HEK293 (cell line): ENCODE data around the gene IPO11.

ENCODE experiments used
- CTCF ChIA-PET: fragments of 350-600 bp; formaldehyde crosslinking; extraction: SDS; loops from one replicate; lab custom pipeline; 2021; ENCODE audit warnings: antibody characterized with exemption; lab: Yijun Ruan, JAX
- POLR2A ChIA-PET: fragments of 300-600 bp; formaldehyde crosslinking; extraction: SDS; loops from one replicate; lab custom pipeline; 2020; ENCODE audit warnings: antibody characterized with exemption, inconsistent platforms; lab: Yijun Ruan, JAX
- H3K27ac ChIP-seq: fragments of 200-500 bp; sonication (Bioruptor generic); 2 replicates; pipeline ENCODE4 v1.5.1; 2014; ENCODE audit warnings: low read depth, low read length, control low read depth, inconsistent platforms; ENCODE audit errors: extremely low read depth
- H3K36me3 ChIP-seq, 2 experiments: fragments of 200-500 bp in 1 of 2; sonication (Bioruptor generic) in 1 of 2; 1 replicate in 1 of 2; 2 replicates in 1 of 2; pipeline ENCODE4 v1.5.1; 2014 to 2017; ENCODE audit warnings: inconsistent platforms in 2 of 2, low read length in 2 of 2; ENCODE audit not compliant: control insufficient read depth in 2 of 2, insufficient read depth in 1 of 2
- H3K4me1 ChIP-seq: fragments of 200-500 bp; sonication (Bioruptor generic); 2 replicates; pipeline ENCODE4 v1.5.1; 2014; ENCODE audit warnings: mild to moderate bottlenecking, low read length, inconsistent platforms; ENCODE audit not compliant: control insufficient read depth, insufficient read depth
- H3K4me3 ChIP-seq: 2 replicates; pipeline ENCODE4 v1.5.1; 2011; ENCODE audit warnings: low read depth, mild to moderate bottlenecking, control low read depth, low read length, moderate library complexity
- H3K9me3 ChIP-seq: fragments of 200-500 bp; sonication (Bioruptor generic); 2 replicates; pipeline ENCODE4 v1.5.1; 2014; ENCODE audit warnings: low read depth, low read length, inconsistent platforms; ENCODE audit not compliant: control insufficient read depth, insufficient read depth
- EGR2 ChIP-seq: fragments of 450-650 bp; formaldehyde crosslinking; IDR thresholded peaks from 2 replicates; pipeline ENCODE4 v1.5.1; 2016; ENCODE audit warnings: low read depth, missing biosample characterization, missing genetic modification characterization
- HOXA7 ChIP-seq: sonication (generic); formaldehyde crosslinking; IDR thresholded peaks from 2 replicates; pipeline ENCODE4 v1.8.1; 2022; ENCODE audit warnings: missing genetic modification reagents, borderline replicate concordance
- IKZF3 ChIP-seq: fragments of 450-650 bp; IDR thresholded peaks from 2 replicates; pipeline ENCODE4 v1.5.0; 2018; ENCODE audit warnings: missing biosample characterization, mild to moderate bottlenecking, missing genetic modification characterization, moderate library complexity
- KLF1 ChIP-seq: fragments of 450-650 bp; formaldehyde crosslinking; IDR thresholded peaks from 2 replicates; pipeline ENCODE4 v1.5.1; 2016; ENCODE audit warnings: missing biosample characterization, missing genetic modification characterization
- KLF10 ChIP-seq: fragments of 450-650 bp; IDR thresholded peaks from 2 replicates; pipeline ENCODE4 v1.5.1; 2018; ENCODE audit warnings: missing biosample characterization, mild to moderate bottlenecking, missing genetic modification characterization
- KLF8 ChIP-seq: fragments of 450-650 bp; formaldehyde crosslinking; IDR thresholded peaks from 2 replicates; pipeline ENCODE4 v1.5.1; 2016; ENCODE audit warnings: missing biosample characterization, missing genetic modification characterization
- ZFHX2 ChIP-seq: fragments of 450-650 bp; formaldehyde crosslinking; conservative IDR thresholded peaks from 2 replicates; pipeline ENCODE4 v1.5.1; 2016; ENCODE audit warnings: missing biosample characterization, missing genetic modification characterization
- ZFP3 ChIP-seq: fragments of 450-650 bp; formaldehyde crosslinking; IDR thresholded peaks from 2 replicates; pipeline ENCODE4 v1.5.1; 2016; ENCODE audit warnings: low read depth, missing biosample characterization, missing genetic modification characterization
- ZNF140 ChIP-seq: fragments of 450-650 bp; formaldehyde crosslinking; IDR thresholded peaks from 2 replicates; pipeline ENCODE4 v1.5.1; 2016; ENCODE audit warnings: missing biosample characterization, missing genetic modification characterization
- ZNF221 ChIP-seq: fragments of 450-650 bp; formaldehyde crosslinking; IDR thresholded peaks from 2 replicates; pipeline ENCODE4 v1.5.1; 2017; ENCODE audit warnings: missing biosample characterization, missing genetic modification characterization, borderline replicate concordance
- ZNF48 ChIP-seq: fragments of 450-650 bp; formaldehyde crosslinking; IDR thresholded peaks from 2 replicates; pipeline ENCODE4 v1.5.1; 2016; ENCODE audit warnings: missing biosample characterization, missing genetic modification characterization
- ZNF529 ChIP-seq: fragments of 450-650 bp; formaldehyde crosslinking; IDR thresholded peaks from 2 replicates; pipeline ENCODE4 v1.5.1; 2017; ENCODE audit warnings: missing genetic modification characterization, missing biosample characterization; ENCODE audit not compliant: insufficient replicate concordance
- ZNF548 ChIP-seq: fragments of 450-650 bp; formaldehyde crosslinking; IDR thresholded peaks from 2 replicates; pipeline ENCODE4 v1.5.1; 2016; ENCODE audit warnings: missing biosample characterization, missing genetic modification characterization
- ZNF571 ChIP-seq: fragments of 450-650 bp; formaldehyde crosslinking; IDR thresholded peaks from 2 replicates; pipeline ENCODE4 v1.5.0; 2017; ENCODE audit warnings: missing biosample characterization, missing genetic modification characterization
- ZNF664 ChIP-seq: fragments of 450-650 bp; formaldehyde crosslinking; IDR thresholded peaks from 2 replicates; pipeline ENCODE4 v1.5.1; 2016; ENCODE audit warnings: missing biosample characterization, missing genetic modification characterization
- ZNF768 ChIP-seq: fragments of 450-650 bp; formaldehyde crosslinking; IDR thresholded peaks from 2 replicates; pipeline ENCODE4 v1.5.1; 2018; ENCODE audit warnings: missing biosample characterization, mild to moderate bottlenecking, missing genetic modification characterization
- ZNF785 ChIP-seq: fragments of 450-650 bp; formaldehyde crosslinking; IDR thresholded peaks from 2 replicates; pipeline ENCODE4 v1.5.1; 2016; ENCODE audit warnings: missing biosample characterization, missing genetic modification characterization
- ZSCAN16 ChIP-seq: fragments of 450-650 bp; formaldehyde crosslinking; IDR thresholded peaks from 2 replicates; pipeline ENCODE4 v1.5.1; 2016; ENCODE audit warnings: missing biosample characterization, missing genetic modification characterization
- TF ChIP-seq, protein P1 (sequence below): fragments of 450-650 bp; formaldehyde crosslinking; IDR thresholded peaks from 2 replicates; pipeline ENCODE4 v1.5.1; 2017; ENCODE audit warnings: missing biosample characterization, missing genetic modification characterization
- TF ChIP-seq, protein P2 (sequence below): fragments of 450-650 bp; formaldehyde crosslinking; optimal IDR thresholded peaks from 2 replicates; pipeline ENCODE3; 2016; ENCODE audit warnings: missing biosample characterization, mild to moderate bottlenecking, missing genetic modification characterization
- TF ChIP-seq, protein P3 (sequence below): fragments of 450-650 bp; formaldehyde crosslinking; IDR thresholded peaks from 2 replicates; pipeline ENCODE4 v1.5.1; 2016; ENCODE audit warnings: missing biosample characterization, missing genetic modification characterization
- TF ChIP-seq, protein P4 (sequence below): fragments of 450-650 bp; formaldehyde crosslinking; IDR thresholded peaks from 2 replicates; pipeline ENCODE4 v1.5.1; 2016; ENCODE audit warnings: missing biosample characterization, missing genetic modification characterization
- TF ChIP-seq, protein P5 (sequence below): fragments of 450-650 bp; formaldehyde crosslinking; IDR thresholded peaks from 2 replicates; pipeline ENCODE4 v1.5.1; 2016; ENCODE audit warnings: missing biosample characterization, missing genetic modification characterization
- TF ChIP-seq, protein P6 (sequence below): fragments of 450-650 bp; formaldehyde crosslinking; IDR thresholded peaks from 2 replicates; pipeline ENCODE4 v1.5.1; 2016; ENCODE audit warnings: missing biosample characterization, missing genetic modification characterization

Gene IPO11

DNA sequence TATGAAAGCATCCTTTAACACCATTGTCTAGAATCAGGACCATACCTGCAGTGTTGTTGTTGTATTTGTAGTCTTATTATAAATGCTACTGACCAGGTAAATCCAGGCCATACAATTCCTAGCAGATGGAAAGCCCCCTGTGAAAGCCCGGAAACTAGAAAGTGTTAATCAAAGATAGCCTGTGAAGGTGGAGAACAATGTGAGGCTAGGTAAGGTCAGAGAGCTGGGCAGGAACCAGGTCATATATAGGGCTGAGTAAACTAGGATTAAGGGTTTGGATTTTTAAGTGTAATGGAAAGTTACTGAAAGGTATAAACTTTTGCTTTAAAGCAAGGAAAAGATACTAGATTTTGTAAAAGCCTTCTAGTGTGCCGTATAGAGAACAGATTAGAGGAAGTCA is 172.7 kb downstream of the IPO11 start:
- H3K27ac ChIP-seq: no peak overlapping the region
- ChIA-PET POLR2A (no interaction called here), CTCF (no interaction called here)
- no peaks in the 10 kb centered on the region for H3K9me3 ChIP-seq
- H3K4me3 ChIP-seq: no peak overlapping the region
- no peaks in the 10 kb centered on the region for H3K4me1 ChIP-seq
- H3K36me3 ChIP-seq: peaks cover 0 to 8% of the 10 kb centered on the region in 2 experiments; a peak in 1 of 3 replicates
- TF ChIP-seq ZFHX2 (tag by site-specific recombination) (no peak), ZNF48 (tag by site-specific recombination) (no peak), HOXA7 (CRISPR knock-in tag) (no peak), ZNF664 (tag by site-specific recombination) (no peak), ZNF529 (no peak), ZNF571 (tag by site-specific recombination) (no peak), ZNF785 (tag by site-specific recombination) (no peak), ZNF548 (tag by site-specific recombination) (no peak), IKZF3 (no peak), ZSCAN16 (tag by site-specific recombination) (no peak), KLF10 (no peak), ZNF768 (tag by site-specific recombination) (no peak), ZFP3 (tag by site-specific recombination) (no peak), EGR2 (tag by site-specific recombination) (no peak), KLF8 (no peak)
- TF ChIP-seq, protein P1, sequence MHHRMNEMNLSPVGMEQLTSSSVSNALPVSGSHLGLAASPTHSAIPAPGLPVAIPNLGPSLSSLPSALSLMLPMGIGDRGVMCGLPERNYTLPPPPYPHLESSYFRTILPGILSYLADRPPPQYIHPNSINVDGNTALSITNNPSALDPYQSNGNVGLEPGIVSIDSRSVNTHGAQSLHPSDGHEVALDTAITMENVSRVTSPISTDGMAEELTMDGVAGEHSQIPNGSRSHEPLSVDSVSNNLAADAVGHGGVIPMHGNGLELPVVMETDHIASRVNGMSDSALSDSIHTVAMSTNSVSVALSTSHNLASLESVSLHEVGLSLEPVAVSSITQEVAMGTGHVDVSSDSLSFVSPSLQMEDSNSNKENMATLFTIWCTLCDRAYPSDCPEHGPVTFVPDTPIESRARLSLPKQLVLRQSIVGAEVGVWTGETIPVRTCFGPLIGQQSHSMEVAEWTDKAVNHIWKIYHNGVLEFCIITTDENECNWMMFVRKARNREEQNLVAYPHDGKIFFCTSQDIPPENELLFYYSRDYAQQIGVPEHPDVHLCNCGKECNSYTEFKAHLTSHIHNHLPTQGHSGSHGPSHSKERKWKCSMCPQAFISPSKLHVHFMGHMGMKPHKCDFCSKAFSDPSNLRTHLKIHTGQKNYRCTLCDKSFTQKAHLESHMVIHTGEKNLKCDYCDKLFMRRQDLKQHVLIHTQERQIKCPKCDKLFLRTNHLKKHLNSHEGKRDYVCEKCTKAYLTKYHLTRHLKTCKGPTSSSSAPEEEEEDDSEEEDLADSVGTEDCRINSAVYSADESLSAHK (tag by site-specific recombination): no peak
- TF ChIP-seq, all 188 proteins: peak for 0

DNA sequence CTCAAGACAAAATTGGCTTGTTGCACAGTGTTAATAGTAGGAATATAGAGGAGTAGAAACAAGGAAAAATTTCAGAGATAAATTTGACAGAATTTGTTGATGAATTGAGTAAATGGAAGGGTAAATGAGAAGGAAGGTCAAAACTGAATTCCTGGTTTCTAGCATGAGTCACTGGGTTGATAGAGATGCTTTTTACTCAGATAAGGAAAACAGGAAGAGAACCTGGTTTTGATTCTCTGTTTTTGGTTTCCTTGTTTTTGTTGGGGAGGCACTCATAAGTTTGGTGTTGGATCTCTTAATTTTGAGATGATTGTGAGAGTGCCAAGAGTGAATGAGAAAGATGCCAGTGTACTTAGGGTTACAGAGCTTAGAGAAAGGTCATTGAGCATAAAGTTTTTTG is 173.2 kb downstream of the IPO11 start:
- ChIA-PET POLR2A (no interaction called here), CTCF (no interaction called here)
- Histone ChIP-seq H3K27ac (no peak overlapping the region), H3K36me3 (peaks cover under 1 to 4% of the 10 kb centered on the region in 2 experiments; a peak in 2 of 3 replicates), H3K4me1 (no peaks in the 10 kb centered on the region), H3K4me3 (no peak overlapping the region), H3K9me3 (no peaks in the 10 kb centered on the region)
- TF ChIP-seq, protein P2, sequence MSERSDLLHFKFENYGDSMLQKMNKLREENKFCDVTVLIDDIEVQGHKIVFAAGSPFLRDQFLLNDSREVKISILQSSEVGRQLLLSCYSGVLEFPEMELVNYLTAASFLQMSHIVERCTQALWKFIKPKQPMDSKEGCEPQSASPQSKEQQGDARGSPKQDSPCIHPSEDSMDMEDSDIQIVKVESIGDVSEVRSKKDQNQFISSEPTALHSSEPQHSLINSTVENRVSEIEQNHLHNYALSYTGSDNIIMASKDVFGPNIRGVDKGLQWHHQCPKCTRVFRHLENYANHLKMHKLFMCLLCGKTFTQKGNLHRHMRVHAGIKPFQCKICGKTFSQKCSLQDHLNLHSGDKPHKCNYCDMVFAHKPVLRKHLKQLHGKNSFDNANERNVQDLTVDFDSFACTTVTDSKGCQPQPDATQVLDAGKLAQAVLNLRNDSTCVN (tag by site-specific recombination): no peak
- no peak for TF ChIP-seq ZNF140 (tag by site-specific recombination)

DNA sequence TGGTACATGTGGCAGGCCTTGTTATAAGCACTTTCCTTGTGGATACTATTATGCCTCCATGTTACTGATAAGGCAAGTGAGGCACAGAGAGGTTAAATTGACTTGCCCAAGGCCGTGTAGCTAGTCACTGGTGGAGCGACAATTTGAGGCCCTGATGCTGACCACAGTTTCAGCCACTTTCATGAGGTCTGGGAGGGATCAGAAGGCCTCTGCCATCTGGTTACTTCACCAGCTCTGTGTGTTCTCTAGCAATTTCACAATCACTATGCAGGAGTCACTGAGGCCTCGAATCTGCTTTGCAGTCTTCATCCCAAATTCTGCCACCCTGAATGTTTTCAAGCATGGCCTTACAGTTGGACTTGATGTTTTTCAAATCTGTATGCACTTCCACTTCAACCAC is 175.2 kb downstream of the IPO11 start:
- no peaks in the 10 kb centered on the region for H3K4me1 ChIP-seq
- POLR2A ChIA-PET: no interaction called here
- TF ChIP-seq, protein P3, sequence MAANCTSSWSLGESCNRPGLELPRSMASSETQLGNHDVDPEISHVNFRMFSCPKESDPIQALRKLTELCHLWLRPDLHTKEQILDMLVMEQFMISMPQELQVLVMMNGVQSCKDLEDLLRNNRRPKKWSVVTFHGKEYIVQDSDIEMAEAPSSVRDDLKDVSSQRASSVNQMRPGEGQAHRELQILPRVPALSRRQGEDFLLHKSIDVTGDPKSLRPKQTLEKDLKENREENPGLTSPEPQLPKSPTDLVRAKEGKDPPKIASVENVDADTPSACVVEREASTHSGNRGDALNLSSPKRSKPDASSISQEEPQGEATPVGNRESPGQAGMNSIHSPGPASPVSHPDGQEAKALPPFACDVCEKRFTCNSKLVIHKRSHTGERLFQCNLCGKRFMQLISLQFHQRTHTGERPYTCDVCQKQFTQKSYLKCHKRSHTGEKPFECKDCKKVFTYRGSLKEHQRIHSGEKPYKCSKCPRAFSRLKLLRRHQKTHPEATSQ (tag by site-specific recombination): no peak
- TF ChIP-seq ZNF221 (no peak), KLF1 (tag by site-specific recombination) (no peak)
- TF ChIP-seq, protein P4, sequence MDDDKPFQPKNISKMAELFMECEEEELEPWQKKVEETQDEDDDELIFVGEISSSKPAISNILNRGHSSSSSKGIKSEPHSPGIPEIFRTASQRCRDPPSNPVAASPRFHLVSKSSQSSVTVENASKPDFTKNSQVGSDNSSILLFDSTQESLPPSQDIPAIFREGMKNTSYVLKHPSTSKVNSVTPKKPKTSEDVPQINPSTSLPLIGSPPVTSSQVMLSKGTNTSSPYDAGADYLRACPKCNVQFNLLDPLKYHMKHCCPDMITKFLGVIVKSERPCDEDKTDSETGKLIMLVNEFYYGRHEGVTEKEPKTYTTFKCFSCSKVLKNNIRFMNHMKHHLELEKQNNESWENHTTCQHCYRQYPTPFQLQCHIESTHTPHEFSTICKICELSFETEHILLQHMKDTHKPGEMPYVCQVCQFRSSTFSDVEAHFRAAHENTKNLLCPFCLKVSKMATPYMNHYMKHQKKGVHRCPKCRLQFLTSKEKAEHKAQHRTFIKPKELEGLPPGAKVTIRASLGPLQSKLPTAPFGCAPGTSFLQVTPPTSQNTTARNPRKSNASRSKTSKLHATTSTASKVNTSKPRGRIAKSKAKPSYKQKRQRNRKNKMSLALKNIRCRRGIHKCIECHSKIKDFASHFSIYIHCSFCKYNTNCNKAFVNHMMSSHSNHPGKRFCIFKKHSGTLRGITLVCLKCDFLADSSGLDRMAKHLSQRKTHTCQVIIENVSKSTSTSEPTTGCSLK (tag by site-specific recombination): no peak
- TF ChIP-seq, protein P5, sequence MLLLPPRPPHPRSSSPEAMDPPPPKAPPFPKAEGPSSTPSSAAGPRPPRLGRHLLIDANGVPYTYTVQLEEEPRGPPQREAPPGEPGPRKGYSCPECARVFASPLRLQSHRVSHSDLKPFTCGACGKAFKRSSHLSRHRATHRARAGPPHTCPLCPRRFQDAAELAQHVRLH (tag by site-specific recombination): no peak
- TF ChIP-seq, protein P6, sequence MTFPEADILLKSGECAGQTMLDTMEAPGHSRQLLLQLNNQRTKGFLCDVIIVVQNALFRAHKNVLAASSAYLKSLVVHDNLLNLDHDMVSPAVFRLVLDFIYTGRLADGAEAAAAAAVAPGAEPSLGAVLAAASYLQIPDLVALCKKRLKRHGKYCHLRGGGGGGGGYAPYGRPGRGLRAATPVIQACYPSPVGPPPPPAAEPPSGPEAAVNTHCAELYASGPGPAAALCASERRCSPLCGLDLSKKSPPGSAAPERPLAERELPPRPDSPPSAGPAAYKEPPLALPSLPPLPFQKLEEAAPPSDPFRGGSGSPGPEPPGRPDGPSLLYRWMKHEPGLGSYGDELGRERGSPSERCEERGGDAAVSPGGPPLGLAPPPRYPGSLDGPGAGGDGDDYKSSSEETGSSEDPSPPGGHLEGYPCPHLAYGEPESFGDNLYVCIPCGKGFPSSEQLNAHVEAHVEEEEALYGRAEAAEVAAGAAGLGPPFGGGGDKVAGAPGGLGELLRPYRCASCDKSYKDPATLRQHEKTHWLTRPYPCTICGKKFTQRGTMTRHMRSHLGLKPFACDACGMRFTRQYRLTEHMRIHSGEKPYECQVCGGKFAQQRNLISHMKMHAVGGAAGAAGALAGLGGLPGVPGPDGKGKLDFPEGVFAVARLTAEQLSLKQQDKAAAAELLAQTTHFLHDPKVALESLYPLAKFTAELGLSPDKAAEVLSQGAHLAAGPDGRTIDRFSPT (tag by site-specific recombination): no peak

More for the DNA sequence above, 175.2 kb downstream of the IPO11 start:
- CTCF ChIA-PET: interaction anchor here (0.6 to 1.0 kb wide), 2 partner anchors 10 to 753 kb away, joined by 3 read pairs; no protein-coding TSS in a partner anchor
- H3K36me3 ChIP-seq: peaks cover 12 to 16% of the 10 kb centered on the region in 2 experiments
- no peak overlapping the region for H3K4me3 ChIP-seq
- no peaks in the 10 kb centered on the region for H3K9me3 ChIP-seq
- H3K27ac ChIP-seq: no peak overlapping the region
